ENCODE results near the gene TATDN2.

GRCh38 chr3:10259036-10259435 is 10.8 kb downstream of the TATDN2 start:
- TF ChIP-seq CTCF (IDR thresholded peaks at IDR 0.05) (no peak), POLR2AphosphoS5 (IDR thresholded peaks at IDR 0.05) (no peak), POLR2A (IDR thresholded peaks at IDR 0.05) (no peak), EP300 (IDR thresholded peaks at IDR 0.05) (no peak)
